ENCODE results near the gene TMEM63B. TPM values are rescaled to one million over a fixed set of nuclear protein-coding genes. Genes with fewer than 3 reads are reported as not detected.
A peak's percentile ranks its signal among the peaks of the same experiment; 100 is the strongest.
"Not testable (repeated sequence)": the region's sequence is repeated elsewhere in the genome, so short reads cannot be mapped to it uniquely, and the experiment has no call there.

TMEM63B gene
- total RNA-seq, 2 donors from 2014 or later = 12.1 to 21.4 TPM

DNA sequence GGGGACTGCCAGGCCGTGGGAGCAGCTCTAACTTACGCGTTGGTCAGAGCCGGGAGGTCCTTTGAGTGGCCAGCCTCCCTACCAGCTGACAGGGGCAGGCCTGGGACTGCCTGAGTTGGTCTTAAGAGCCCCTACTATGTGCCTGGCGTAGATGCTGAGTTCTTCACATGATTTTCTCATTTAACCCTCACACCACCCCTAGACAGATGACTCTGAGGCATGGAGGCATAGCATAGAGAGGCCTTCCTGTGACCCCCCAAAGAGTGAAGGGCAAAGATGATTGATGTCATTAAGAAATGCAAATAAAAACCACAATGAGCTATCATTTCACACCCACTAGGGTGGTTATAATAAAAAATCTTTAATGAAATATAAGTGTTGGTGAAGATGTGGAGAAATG, 36.9 kb upstream of the TMEM63B start:
- H3K4me3 Mint-ChIP-seq = no peak overlapping the region
- H3K4me1 Mint-ChIP-seq = no peaks in the 10 kb centered on the region
- no peak overlapping the region for H3K27ac Mint-ChIP-seq
- no peaks in the 10 kb centered on the region for H3K9me3 Mint-ChIP-seq
- no peaks in the 10 kb centered on the region for H3K36me3 Mint-ChIP-seq (ENCODE audit: low read depth)
- no peaks in the 10 kb centered on the region for H3K27me3 Mint-ChIP-seq
- ATAC-seq (replicated peaks) = no peak

DNA sequence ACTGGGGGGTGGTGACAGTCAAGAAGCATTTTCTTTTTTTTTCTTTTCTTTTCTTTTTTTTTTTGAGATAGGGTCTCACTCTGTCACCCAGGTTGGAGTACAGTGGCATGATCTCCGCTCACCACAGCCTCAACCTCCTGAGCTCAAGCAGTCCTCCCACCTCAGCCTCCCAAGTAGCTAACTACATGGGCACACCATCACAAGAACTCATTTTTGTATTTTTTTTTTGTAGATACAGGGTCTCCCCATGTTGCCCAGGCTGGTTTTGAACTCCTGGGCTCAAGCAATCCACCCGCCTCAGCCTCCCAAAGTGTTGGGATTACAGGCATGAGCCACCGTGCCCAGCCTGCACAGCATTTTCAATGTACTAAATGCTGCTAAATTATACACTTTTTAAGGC, 36.0 kb upstream of the TMEM63B start:
- H3K27ac Mint-ChIP-seq; ATAC-seq (replicated peaks); H3K27me3 Mint-ChIP-seq; H3K4me3 Mint-ChIP-seq; H3K4me1 Mint-ChIP-seq; H3K9me3 Mint-ChIP-seq; H3K36me3 Mint-ChIP-seq (ENCODE audit: low read depth): not testable (repeated sequence)

DNA sequence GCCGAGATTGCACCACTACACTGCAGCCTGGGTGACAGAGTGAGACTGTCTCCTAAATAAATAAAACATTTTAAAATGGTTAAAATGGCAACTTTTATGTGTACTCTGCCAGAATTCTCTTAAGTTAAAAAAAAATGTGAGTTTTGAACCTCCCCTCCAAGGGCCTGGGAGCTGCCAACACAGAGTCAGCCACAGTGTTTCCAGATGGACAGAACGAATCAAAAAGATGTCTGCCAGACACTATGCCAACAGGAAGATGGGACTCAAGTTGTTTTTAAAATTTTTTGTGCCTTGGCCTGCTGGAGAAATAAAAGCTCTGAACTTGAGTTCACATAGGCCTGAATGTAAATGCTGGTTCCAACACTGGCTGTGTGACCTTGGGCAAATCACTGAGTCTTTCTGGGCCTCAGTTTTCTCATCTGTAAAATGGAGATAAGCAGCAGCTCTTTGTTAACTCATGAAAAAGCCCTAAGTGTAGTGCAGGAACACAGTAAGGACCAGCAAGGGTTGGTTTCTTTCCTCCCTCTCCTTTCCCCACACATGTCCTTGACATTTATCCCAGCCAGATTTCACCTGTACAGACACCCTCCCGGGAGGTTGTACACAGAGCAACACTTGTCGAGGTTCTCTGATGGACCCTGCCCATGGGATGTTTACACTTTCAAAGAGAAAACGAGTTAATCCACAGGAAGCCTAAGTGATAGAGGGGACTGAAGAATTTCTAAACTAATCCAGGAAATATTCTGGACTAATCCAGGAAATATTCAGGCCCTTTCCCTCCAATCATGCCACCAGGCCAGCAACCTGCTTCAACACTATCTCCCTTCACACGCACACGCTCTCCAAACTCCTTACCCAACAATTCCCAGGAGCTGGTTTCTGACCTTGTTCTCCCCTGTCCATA, 35.1 kb upstream of the TMEM63B start:
- no peaks in the 10 kb centered on the region for H3K9me3 Mint-ChIP-seq
- H3K4me3 Mint-ChIP-seq = no peak overlapping the region
- no peaks in the 10 kb centered on the region for H3K4me1 Mint-ChIP-seq
- ATAC-seq (replicated peaks) = no peak
- H3K36me3 Mint-ChIP-seq (ENCODE audit: low read depth) = no peaks in the 10 kb centered on the region
- H3K27ac Mint-ChIP-seq = no peak overlapping the region
- no peaks in the 10 kb centered on the region for H3K27me3 Mint-ChIP-seq

DNA sequence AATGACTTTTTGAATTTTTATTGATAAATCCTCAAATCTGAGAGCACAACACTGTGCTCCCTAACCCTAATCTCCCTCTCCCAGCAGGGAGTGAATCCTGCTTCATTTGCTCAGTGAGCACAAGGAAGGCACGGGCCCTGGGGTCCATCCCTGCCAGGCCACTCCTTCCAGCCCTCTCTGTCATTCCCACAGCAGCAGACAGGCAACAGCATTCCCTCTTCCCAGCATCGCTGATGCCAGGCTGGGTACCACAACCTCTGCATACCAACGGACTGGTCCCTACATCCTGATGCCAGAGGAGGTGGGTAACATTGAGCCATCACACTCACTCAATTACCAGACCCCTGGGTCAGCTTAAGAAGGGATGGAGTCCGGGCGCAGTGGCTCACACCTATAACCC, 34.3 kb upstream of the TMEM63B start:
- Mint-ChIP-seq H3K4me3 (no peak overlapping the region), H3K9me3 (no peaks in the 10 kb centered on the region), H3K27me3 (no peaks in the 10 kb centered on the region), H3K36me3 (ENCODE audit: low read depth) (no peaks in the 10 kb centered on the region), H3K4me1 (no peaks in the 10 kb centered on the region), H3K27ac (no peak overlapping the region)
- ATAC-seq (replicated peaks) = no peak

DNA sequence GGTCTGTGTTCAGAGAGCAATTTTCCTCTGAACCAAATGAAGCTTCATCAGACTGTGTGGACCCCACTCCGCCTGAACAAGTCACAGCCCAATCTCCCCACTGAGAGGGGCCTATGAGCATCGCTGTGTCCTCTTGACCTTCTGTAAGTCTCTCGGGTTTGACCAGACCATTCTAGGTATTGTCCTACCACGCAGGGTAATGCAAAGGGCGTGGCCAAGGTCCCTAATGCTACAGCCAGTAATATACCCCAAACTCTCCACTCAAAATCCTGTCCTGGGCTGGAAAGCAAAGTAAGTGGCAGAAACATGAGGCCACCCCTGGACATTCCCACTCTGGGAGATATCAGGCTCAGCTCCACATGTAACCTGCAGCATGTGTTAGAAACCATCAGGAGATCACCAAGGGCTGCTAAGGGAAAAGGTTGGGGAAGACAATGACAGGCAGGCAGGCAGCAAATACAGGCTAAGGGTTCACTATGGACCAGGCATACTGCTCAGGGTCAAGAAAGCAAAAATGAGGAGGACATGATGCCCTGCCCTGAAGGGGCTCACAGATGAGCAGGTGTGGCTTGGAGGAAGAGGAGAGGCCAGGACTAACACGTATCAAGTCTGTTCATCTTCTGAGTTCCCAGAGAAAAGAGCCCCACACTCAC, 33.5 kb upstream of the TMEM63B start:
- no peaks in the 10 kb centered on the region for H3K27me3 Mint-ChIP-seq
- ATAC-seq (replicated peaks) = no peak
- no peaks in the 10 kb centered on the region for H3K9me3 Mint-ChIP-seq
- H3K4me3 Mint-ChIP-seq = no peak overlapping the region
- H3K36me3 Mint-ChIP-seq (ENCODE audit: low read depth) = no peaks in the 10 kb centered on the region
- H3K4me1 Mint-ChIP-seq = no peaks in the 10 kb centered on the region
- peak overlapping the region; percentile 22 for H3K27ac Mint-ChIP-seq

DNA sequence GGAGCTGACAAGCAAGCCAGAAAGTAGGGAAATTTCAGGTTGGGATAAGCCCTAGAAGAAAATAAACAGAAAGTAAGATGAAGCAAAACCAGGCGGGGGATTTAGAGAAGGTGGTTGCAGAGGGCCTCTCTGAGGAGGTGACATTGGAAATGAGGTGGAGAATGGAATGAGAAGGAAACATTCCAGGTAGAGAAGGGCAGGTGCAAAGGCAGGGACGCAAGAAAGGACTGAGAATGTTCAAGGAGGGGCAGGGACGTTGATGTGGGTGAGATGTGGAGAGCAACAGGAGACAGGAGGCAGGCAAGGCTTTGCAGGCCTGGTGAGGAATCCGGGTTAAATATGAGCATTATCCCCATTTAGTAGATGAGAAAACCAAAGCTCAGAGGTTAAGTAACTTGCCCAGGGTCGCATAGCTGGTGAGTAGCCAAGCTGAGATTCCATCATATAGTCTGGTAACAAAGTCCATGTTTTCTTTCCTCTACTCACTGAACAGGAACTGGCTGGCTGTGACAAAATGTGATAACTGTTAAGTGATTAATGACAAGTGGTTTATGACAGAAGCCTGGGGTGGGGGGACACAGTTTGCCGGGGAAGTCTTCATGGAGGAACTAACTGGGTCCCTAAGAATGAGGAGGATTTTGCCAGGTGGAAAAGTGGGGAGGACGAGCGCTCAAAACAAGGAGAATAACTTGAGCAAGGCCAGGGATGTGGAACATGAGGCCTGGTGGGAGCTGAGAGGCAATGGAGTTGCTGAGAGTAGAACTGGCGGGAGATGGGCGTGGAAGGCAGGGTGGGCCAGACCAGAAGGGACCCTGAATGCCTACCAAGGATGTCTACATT, 32.7 kb upstream of the TMEM63B start:
- H3K9me3 Mint-ChIP-seq = no peaks in the 10 kb centered on the region
- no peaks in the 10 kb centered on the region for H3K4me1 Mint-ChIP-seq
- H3K27me3 Mint-ChIP-seq = no peaks in the 10 kb centered on the region
- no peak overlapping the region for H3K4me3 Mint-ChIP-seq
- H3K36me3 Mint-ChIP-seq (ENCODE audit: low read depth) = no peaks in the 10 kb centered on the region
- peak overlapping the region; percentile 22 for H3K27ac Mint-ChIP-seq
- ATAC-seq (replicated peaks) = no peak

DNA sequence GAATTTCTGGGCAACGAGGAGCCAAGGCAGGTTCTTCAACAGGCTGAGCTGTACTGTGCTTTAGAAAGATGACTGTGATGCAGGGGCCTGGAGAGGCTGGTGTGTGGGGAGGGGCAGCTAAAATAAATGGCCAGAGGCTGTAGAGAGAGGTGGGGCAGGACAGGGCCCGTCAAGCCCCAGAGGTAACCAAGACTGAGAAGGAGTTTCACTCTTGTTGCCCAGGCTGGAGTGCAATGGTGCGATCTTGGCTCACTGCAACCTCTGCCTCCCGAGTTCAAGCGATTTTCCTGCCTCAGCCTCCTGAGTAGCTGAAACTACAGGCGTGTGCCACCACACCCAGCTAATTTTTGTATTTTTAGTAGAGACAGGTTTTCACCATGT, 32.1 kb upstream of the TMEM63B start:
- not testable (repeated sequence) for H3K9me3 Mint-ChIP-seq; H3K27me3 Mint-ChIP-seq; ATAC-seq (replicated peaks); H3K4me1 Mint-ChIP-seq; H3K4me3 Mint-ChIP-seq; H3K27ac Mint-ChIP-seq; H3K36me3 Mint-ChIP-seq (ENCODE audit: low read depth)

DNA sequence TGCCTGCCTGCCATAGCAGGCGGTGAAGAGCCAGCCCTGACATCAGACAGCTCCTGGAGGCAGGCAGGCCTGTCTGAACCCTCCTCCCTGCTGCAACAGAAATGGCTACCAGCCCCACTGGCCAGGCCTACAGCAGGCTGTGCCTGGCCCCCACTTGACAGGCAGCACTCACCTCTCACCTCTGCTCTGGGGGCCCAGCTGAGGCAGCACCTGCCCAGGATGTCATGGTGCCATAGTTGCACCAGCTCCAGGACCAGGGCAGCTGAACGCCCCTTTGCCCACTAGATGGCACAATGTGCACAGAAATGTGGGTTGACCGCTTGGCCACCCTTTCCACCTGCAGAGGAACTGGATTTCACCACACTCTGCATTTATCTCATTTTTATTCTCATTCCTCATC, 30.7 kb upstream of the TMEM63B start:
- Mint-ChIP-seq H3K9me3 (no peaks in the 10 kb centered on the region), H3K27ac (no peak overlapping the region), H3K4me1 (peaks cover under 1% of the 10 kb centered on the region), H3K4me3 (no peak overlapping the region), H3K27me3 (no peaks in the 10 kb centered on the region), H3K36me3 (ENCODE audit: low read depth) (no peaks in the 10 kb centered on the region)
- peak; percentile 90 for ATAC-seq (replicated peaks)

DNA sequence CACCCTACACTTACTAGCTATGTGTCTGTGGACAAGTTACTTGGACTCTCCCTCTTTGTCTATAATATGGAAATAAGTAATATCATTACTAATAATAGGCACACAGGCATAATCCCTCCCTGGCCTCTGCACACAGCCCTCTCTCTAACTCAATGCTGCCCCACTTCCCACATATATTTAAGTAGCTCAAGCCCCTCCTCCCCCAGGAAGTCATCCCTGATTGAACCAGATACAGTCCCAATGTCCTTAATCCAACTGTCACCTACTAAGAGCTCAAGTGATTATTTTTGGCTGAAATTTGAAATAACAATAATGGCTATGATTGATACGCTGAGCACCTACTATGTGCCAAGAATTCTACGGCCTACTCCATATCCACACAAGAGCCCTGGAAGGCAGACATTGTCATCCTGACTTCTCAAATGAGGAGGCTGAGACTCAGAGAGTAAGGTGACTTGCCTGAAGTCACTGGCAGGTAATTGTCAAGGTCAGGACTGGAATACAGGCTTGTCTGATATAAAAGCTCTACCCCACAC, 29.5 kb upstream of the TMEM63B start:
- peaks cover 9% of the 10 kb centered on the region for H3K4me1 Mint-ChIP-seq
- H3K36me3 Mint-ChIP-seq (ENCODE audit: low read depth) = peaks cover 3% of the 10 kb centered on the region
- ATAC-seq (replicated peaks) = no peak
- H3K27me3 Mint-ChIP-seq = no peaks in the 10 kb centered on the region
- H3K9me3 Mint-ChIP-seq = no peaks in the 10 kb centered on the region
- H3K4me3 Mint-ChIP-seq = no peak overlapping the region
- peak overlapping the region; percentile 1 for H3K27ac Mint-ChIP-seq

DNA sequence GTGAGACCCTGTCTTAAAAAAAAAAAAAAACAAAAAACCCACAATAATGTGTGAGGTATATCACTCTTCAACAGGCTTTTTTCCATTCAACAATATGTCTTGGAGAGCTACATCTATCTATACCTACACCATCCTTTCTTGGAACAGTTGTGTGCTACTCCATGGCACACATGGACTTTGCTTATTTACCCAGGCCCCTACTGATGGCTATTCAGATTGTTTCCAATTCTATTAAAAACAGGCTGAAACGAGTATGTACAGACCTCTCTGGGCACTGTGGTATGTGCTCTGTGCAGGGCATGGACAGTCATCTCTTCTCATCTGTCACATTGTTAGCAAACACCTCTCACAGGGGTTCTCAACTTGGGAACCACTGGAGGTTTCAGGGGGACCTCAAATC, 28.2 kb upstream of the TMEM63B start:
- Mint-ChIP-seq H3K27me3 (no peaks in the 10 kb centered on the region), H3K4me3 (no peak overlapping the region), H3K36me3 (ENCODE audit: low read depth) (peaks cover 13% of the 10 kb centered on the region), H3K27ac (no peak overlapping the region), H3K4me1 (peaks cover 9% of the 10 kb centered on the region), H3K9me3 (no peaks in the 10 kb centered on the region)
- ATAC-seq (replicated peaks) = no peak

DNA sequence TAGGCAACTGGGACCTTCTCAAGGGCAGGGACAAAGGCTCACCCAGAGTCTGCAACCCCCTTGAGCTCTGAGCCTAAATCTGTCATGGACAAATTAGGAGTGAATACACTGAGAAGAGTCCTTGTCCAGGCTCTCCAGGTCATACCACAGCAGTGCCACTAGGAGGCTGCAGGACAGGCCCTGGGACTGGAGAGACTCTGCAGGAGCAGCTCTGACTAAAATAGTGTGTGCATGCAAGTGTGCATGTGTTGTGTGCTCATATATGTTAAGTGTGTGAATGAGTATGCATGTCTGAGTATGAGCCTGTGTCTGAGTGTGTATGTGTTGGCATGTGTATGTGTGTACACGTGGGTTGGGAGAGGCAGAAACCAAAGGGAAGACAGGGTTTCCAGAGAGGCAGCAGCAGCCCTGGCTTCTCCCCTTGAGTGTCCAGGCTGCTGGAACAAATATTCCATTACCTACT, 27.2 kb upstream of the TMEM63B start:
- peaks cover 9% of the 10 kb centered on the region for H3K4me1 Mint-ChIP-seq
- H3K27me3 Mint-ChIP-seq = no peaks in the 10 kb centered on the region
- H3K9me3 Mint-ChIP-seq = no peaks in the 10 kb centered on the region
- H3K36me3 Mint-ChIP-seq (ENCODE audit: low read depth) = peaks cover 22% of the 10 kb centered on the region
- ATAC-seq (replicated peaks) = peak; percentile 59
- H3K4me3 Mint-ChIP-seq = no peak overlapping the region
- no peak overlapping the region for H3K27ac Mint-ChIP-seq

DNA sequence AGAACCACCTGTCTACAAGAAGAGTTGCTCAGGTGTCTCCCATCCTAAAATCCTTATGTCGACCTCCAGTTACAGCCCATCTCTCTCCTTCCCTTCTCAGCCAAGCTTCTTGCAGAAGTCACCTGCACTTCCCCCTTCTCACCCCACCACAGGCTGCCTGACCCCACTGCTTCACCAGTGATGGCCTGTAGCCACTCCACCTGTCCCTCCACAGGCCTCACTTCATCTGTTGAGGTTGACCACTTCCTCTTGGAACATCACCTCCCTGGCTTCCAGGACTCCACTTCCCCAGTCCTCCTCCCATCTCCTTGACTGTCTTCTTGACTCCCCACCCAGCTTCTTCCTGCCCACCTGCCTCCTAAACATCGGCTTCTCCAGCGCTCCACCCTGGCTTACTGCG, 25.5 kb upstream of the TMEM63B start:
- Mint-ChIP-seq H3K4me1 (peaks cover 9% of the 10 kb centered on the region), H3K9me3 (no peaks in the 10 kb centered on the region), H3K36me3 (ENCODE audit: low read depth) (peaks cover 40% of the 10 kb centered on the region), H3K4me3 (no peak overlapping the region), H3K27ac (peak overlapping the region; percentile 76), H3K27me3 (no peaks in the 10 kb centered on the region)
- ATAC-seq (replicated peaks) = no peak

DNA sequence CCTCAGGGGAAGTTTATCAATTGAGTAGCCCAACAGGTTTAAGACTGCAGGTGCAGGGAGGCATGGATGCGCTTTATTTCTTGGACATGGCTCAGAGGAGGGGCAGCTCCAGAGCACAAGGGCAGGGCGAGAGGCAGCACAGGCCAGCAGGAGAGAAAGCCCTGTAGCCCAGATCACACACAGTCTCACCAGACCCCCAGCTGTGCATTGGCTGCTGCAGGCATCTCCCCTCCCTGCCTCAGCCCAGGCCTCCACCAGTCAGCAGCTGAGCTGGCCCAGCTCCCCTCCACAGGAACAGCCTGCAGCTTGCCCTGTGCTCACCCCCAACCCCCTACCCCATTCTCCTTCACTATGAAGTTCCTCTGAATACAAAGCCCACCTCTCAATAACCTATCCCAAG, 24.8 kb upstream of the TMEM63B start:
- Mint-ChIP-seq H3K4me1 (peaks cover 9% of the 10 kb centered on the region), H3K36me3 (ENCODE audit: low read depth) (peaks cover 44% of the 10 kb centered on the region), H3K27me3 (no peaks in the 10 kb centered on the region), H3K9me3 (no peaks in the 10 kb centered on the region), H3K27ac (peak overlapping the region; percentile 76), H3K4me3 (no peak overlapping the region)
- no peak for ATAC-seq (replicated peaks)

DNA sequence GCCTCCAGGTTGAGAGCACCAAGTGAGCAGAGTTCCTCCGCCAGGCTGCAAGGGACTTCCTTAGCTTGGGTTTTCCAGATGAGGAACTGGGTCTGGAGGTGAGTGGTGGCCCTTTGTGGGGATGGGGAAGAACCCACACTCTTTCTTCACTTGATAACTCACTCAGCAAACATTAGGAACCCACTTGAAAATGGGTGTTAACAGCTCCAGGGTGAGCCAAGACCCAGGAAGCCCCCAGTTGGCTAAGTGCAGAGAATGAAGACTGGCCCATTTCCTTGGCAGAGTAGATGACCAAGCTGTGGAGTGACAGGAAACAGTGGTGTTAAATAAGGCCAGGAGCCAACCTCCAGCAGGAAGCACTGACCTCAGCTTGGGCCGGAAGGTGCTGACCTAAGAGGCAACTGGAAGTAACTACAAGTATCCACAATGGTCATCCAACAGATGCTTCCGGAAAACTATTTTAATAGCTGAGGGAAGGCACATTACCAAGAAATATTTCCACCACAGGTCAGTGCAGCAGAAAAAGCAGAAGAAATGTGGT, 22.8 kb upstream of the TMEM63B start:
- H3K4me3 Mint-ChIP-seq = no peak overlapping the region
- H3K27ac Mint-ChIP-seq = no peak overlapping the region
- H3K27me3 Mint-ChIP-seq = no peaks in the 10 kb centered on the region
- H3K9me3 Mint-ChIP-seq = no peaks in the 10 kb centered on the region
- H3K36me3 Mint-ChIP-seq (ENCODE audit: low read depth) = peaks cover 62% of the 10 kb centered on the region
- ATAC-seq (replicated peaks) = no peak
- H3K4me1 Mint-ChIP-seq = peaks cover 9% of the 10 kb centered on the region

Data from activated T-helper 17 cell treated with anti-CD3 and anti-CD28 coated beads, Interleukin-2, amount 50 U/mL, for 72 hours (primary cell).